PC-9 (cell line): Measurements from ENCODE around the gene ZFYVE27. TPM values are rescaled to one million over a fixed set of nuclear protein-coding genes. Genes with fewer than 3 reads are reported as not detected.

ENCODE experiments used
- Bru-seq: library from RNA; stranded (reverse); fragments of 400-500 nt; gene quantifications from one replicate; lab custom pipeline; 2021; lab: Mats Ljungman, UMichigan
- BruChase-seq, 2 experiments: library from RNA; stranded (reverse); fragments of 400-500 nt; gene quantifications; one replicate each; lab custom pipeline; 2021; lab: Mats Ljungman, UMichigan
- BruUV-seq: library from RNA; stranded (reverse); fragments of 400-500 nt; replicated peaks from 2 replicates; lab custom pipeline; 2021; lab: Mats Ljungman, UMichigan
- CTCF ChIA-PET: fragments of 300-600 bp; sonication (Branson Sonifier 250); formaldehyde crosslinking; loops from one replicate; lab custom pipeline; 2022; ENCODE audit warnings: antibody characterized with exemption; lab: Charles Lee
- POLR2A ChIA-PET: fragments of 300-600 bp; sonication (Branson Sonifier 250); formaldehyde crosslinking; loops from one replicate; lab custom pipeline; 2022; ENCODE audit warnings: antibody characterized with exemption; ENCODE audit not compliant: unreplicated experiment; lab: Charles Lee
- DNase-seq, 2 experiments: peaks; one replicate each; pipeline versions ENCODE4 v3.0.0 to v3.0.0-alpha.2; 2015 to 2022; ENCODE audit warnings: mixed read lengths in 1 of 2
- H2AFZ ChIP-seq: fragments of 200-600 bp; sonication (generic); 2 replicates; pipeline ENCODE4 v1.8.1; 2017; ENCODE audit warnings: antibody characterized with exemption
- H3F3A ChIP-seq: fragments of 200-600 bp; sonication (generic); 2 replicates; pipeline ENCODE4 v1.8.1; 2017; ENCODE audit warnings: antibody characterized with exemption, mild to moderate bottlenecking, low read depth; ENCODE audit not compliant: insufficient read depth
- H3K27ac ChIP-seq: fragments of 200-600 bp; sonication (generic); 2 replicates; pipeline ENCODE4 v1.6.1; 2016; ENCODE audit warnings: mixed run types
- H3K27me3 ChIP-seq: fragments of 200-600 bp; sonication (generic); 2 replicates; pipeline ENCODE4 v1.6.1; 2016; ENCODE audit warnings: low read depth, mixed run types; ENCODE audit not compliant: insufficient read depth
- H3K36me3 ChIP-seq: fragments of 200-600 bp; sonication (generic); 2 replicates; pipeline ENCODE4 v1.6.1; 2016; ENCODE audit warnings: low read depth, mixed run types
- H3K4me1 ChIP-seq: fragments of 200-600 bp; sonication (generic); replicated peaks from 2 replicates; pipeline ENCODE4 v1.6.1; 2016; ENCODE audit warnings: mixed run types; ENCODE audit not compliant: insufficient read depth
- H3K4me2 ChIP-seq: fragments of 200-600 bp; sonication (generic); 2 replicates; pipeline ENCODE4 v1.6.1; 2017; ENCODE audit warnings: mixed run types
- H3K4me3 ChIP-seq: fragments of 200-600 bp; sonication (generic); 2 replicates; pipeline ENCODE4 v1.6.1; 2016; ENCODE audit warnings: mixed run types
- H3K79me2 ChIP-seq: fragments of 200-600 bp; sonication (generic); 2 replicates; pipeline ENCODE4 v1.6.1; 2017; ENCODE audit warnings: low read depth, mixed run types
- H3K9me2 ChIP-seq: fragments of 200-600 bp; sonication (generic); 2 replicates; pipeline ENCODE4 v1.8.1; 2017; ENCODE audit warnings: mild to moderate bottlenecking; ENCODE audit not compliant: insufficient read depth
- H3K9me3 ChIP-seq: fragments of 200-600 bp; sonication (generic); 2 replicates; pipeline ENCODE4 v1.8.1; 2016; ENCODE audit warnings: low read depth; ENCODE audit not compliant: insufficient read depth
- H4K20me1 ChIP-seq: fragments of 200-600 bp; sonication (generic); 2 replicates; pipeline ENCODE4 v1.8.1; 2017; ENCODE audit not compliant: insufficient read depth
- EZH2 ChIP-seq: fragments of 200-600 bp; sonication (generic); IDR thresholded peaks from 2 replicates; pipeline ENCODE4 v1.8.0; 2017; ENCODE audit warnings: antibody characterized with exemption, low read depth
- intact Hi-C: fragments of 100-400 bp; cut with micrococcal nuclease; formaldehyde crosslinking; loops from one replicate; pipeline ENCODE4 v1.10.0; 2022; ENCODE audit not compliant: unreplicated experiment
- long read RNA-seq: library from polyadenylated mRNA; stranded (forward); transcript quantifications from one replicate; pipeline ENCODE4 v2.0.0, GENCODE V29; 2022
- total RNA-seq: library from RNA; stranded (reverse); gene quantifications from 2 replicates; pipeline ENCODE4 v1.2.3, GENCODE V29; 2021
- TF ChIP-seq, protein P1 (sequence below): fragments of 200-600 bp; sonication (generic); conservative IDR thresholded peaks from 2 replicates; pipeline ENCODE4 v1.6.1; 2017; ENCODE audit warnings: mixed run types, antibody characterized with exemption, mild to moderate bottlenecking, moderate library complexity

Gene ZFYVE27, protein sequence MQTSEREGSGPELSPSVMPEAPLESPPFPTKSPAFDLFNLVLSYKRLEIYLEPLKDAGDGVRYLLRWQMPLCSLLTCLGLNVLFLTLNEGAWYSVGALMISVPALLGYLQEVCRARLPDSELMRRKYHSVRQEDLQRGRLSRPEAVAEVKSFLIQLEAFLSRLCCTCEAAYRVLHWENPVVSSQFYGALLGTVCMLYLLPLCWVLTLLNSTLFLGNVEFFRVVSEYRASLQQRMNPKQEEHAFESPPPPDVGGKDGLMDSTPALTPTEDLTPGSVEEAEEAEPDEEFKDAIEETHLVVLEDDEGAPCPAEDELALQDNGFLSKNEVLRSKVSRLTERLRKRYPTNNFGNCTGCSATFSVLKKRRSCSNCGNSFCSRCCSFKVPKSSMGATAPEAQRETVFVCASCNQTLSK
- total RNA-seq (21.6 and 24.7 TPM in 2 replicates), Bru-seq, nascent RNA (percentile 82 among the genes with signal in this experiment), BruChase-seq, experiment 1, labeled RNA remaining after a 2-hour chase (percentile 89 among the genes with signal in this experiment), BruChase-seq, experiment 2, labeled RNA remaining after a 6-hour chase (percentile 68 among the genes with signal in this experiment)
- long read RNA-seq, partial matches to known transcripts, result 2 of 30 reads
- long read RNA-seq, other reads (novel, unspliced or antisense), result 26 of 30 reads

DNA sequence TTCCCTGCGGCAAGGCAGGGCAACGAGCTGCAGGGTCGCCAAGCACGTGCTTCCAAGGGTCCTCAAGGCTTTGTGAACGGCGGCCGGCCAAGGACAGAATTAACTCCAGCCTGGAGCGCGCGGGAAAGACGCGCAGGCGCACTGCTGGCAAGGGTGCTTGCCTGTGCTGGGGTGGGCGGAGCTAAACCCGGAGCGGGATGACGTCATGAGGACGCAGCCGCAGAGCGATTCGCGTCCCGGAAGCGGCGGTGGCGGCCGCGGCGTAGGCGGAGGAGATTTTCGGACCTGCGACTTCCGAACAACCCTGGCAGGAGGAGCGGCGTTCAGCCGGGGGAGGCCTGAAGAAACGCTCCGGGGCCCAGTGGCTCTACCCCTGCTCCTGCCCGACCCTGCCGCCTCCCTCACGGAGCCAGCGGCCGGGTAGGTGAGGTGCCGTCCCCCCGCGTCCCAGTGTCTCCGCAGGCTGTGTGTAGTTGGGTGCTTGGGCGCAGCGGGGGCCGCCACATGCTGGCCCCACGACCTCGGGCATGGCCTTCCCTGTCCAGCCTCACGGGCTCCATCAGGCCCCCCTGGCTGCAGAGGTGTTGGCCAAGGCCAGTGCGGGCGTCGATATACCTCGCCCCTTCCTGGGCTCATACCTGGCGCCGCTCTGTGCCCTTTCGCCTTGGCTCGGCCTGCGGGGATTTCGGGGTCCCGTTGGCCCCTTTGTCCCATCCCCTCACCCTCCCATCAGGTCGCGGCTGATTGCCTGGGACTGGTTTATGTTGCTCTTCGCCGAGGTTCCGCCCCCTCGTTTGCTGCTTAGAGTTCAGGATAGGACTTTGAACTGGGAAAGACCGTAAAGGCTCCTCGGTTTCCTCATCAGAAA lies at the start of gene ZFYVE27:
Gene ZFYVE27 (plus strand): TSS at position 227 of the 868 bp plus-strand sequence. CDS start 1,350 bp downstream, outside the sequence.
- BruUV-seq, result no TSS peak
- peak within 1 kb of the TSS; percentile 67 for H3K27ac ChIP-seq

DNA sequence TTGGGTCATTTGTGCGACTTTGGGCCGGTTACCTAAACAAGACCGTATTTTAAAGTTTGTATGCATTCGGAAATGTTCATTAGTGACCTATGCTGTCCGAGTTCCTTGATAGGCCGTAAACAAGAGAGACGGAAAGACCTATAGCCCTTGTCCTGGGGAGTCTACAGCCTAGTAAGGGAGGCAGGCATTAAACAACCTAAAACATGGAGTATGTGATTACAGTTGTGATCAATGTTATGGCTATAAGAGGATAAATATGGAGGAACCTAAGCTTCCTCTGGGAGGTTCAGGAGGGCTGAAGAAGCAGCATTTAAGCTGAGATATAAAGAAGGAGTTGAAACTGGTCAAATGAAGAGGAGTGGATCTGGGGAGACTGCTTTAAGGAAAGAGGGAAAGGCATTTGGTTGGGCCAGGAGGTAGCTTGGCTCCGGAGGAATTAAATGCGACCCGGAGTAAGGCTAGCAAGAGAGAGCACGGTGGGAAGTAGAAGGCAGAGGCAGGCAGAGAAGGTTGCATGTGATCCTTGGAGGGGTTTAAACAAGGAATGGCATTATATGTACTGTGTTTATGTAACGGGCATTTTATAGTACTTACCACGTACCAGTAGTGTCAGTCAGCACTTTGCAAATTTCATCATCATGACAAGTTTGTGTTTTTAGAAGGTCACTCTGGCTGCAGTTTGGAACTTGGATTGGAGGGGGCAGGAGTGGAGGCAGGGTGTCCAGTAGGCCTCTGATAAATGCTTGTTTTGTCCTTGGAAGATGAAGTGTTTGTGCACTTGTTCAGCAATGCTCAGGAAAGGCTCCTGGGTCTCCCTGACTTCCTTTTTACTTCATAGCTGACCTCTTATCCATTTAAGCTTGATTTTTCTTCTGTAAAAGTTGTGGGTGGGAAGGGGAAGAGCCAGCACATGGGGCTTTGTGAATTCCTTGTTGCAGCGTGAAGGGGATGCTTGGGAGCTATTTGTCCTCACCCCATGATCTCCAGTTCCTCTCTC lies 48.8 kb upstream of the ZFYVE27 start:
- peaks cover 43% of the 10 kb centered on the region for H3F3A ChIP-seq
- POLR2A ChIA-PET, result interaction anchor here (0.6 kb wide), 2 partner anchors 396 to 397 kb away, joined by 3 to 5 read pairs; no protein-coding TSS in a partner anchor
- no peak for DNase-seq
- peaks cover 54% of the 10 kb centered on the region for H3K4me1 ChIP-seq
- no peaks in the 10 kb centered on the region for H3K36me3 ChIP-seq
- TSS peak; percentile 53 for BruUV-seq
- no peaks in the 10 kb centered on the region for H3K9me2 ChIP-seq
- intact Hi-C loops, result loop anchor here (2.0 to 10.0 kb wide), 3 partner anchors 31 to 197 kb away; partner anchors contain the start of genes MMS19 and UBTD1
- H3K4me3 ChIP-seq, result no peak overlapping the region; the same call in 1 of the 2 replicates
- no peak for TF ChIP-seq EZH2
- TF ChIP-seq, protein P1, sequence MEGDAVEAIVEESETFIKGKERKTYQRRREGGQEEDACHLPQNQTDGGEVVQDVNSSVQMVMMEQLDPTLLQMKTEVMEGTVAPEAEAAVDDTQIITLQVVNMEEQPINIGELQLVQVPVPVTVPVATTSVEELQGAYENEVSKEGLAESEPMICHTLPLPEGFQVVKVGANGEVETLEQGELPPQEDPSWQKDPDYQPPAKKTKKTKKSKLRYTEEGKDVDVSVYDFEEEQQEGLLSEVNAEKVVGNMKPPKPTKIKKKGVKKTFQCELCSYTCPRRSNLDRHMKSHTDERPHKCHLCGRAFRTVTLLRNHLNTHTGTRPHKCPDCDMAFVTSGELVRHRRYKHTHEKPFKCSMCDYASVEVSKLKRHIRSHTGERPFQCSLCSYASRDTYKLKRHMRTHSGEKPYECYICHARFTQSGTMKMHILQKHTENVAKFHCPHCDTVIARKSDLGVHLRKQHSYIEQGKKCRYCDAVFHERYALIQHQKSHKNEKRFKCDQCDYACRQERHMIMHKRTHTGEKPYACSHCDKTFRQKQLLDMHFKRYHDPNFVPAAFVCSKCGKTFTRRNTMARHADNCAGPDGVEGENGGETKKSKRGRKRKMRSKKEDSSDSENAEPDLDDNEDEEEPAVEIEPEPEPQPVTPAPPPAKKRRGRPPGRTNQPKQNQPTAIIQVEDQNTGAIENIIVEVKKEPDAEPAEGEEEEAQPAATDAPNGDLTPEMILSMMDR, result no peak
- H3K9me3 ChIP-seq, result no peaks in the 10 kb centered on the region
- peaks cover 36% of the 10 kb centered on the region for H3K79me2 ChIP-seq
- peak overlapping the region; percentile 70 for H3K4me2 ChIP-seq
- H3K27me3 ChIP-seq, result no peaks in the 10 kb centered on the region
- H4K20me1 ChIP-seq, result no peaks in the 10 kb centered on the region
- CTCF ChIA-PET, result no interaction called here
- H2AFZ ChIP-seq, result peak overlapping the region; percentile 77
- H3K27ac ChIP-seq, result peak overlapping the region; percentile 71

More for the DNA sequence above, at the start of gene ZFYVE27:
- CTCF ChIA-PET, result no interaction called here
- Histone ChIP-seq H3K9me2 (no peaks in the 10 kb centered on the region), H3K4me2 (peak within 1 kb of the TSS; percentile 92), H3K36me3 (0 out of 2 replicates have a peak, but pooled peaks cover 5% of the 10 kb centered on the region), H3K4me3 (peak within 1 kb of the TSS; percentile 94), H2AFZ (peak within 1 kb of the TSS; percentile 89), H4K20me1 (no peaks in the 10 kb centered on the region; the same call in 1 of the 2 replicates), H3K4me1 (peaks cover 13% of the 10 kb centered on the region), H3K9me3 (no peaks in the 10 kb centered on the region), H3K27me3 (no peaks in the 10 kb centered on the region), H3K79me2 (peaks cover 36% of the 10 kb centered on the region), H3F3A (no peaks in the 10 kb centered on the region)
- POLR2A ChIA-PET, result interaction anchor here (0.6 to 0.7 kb wide), 3 partner anchors 23 to 949 kb away, joined by 3 to 5 read pairs (median 3); no protein-coding TSS in a partner anchor
- peak; percentile 70 to 89 for DNase-seq
- intact Hi-C loops, result no loop called here
- no peak for TF ChIP-seq EZH2
- TF ChIP-seq, protein P1, result no peak
